ENCODE measurements around the gene ZNF343.
"Not testable (repeated sequence)": the region's sequence is repeated elsewhere in the genome, so short reads cannot be mapped to it uniquely, and the experiment has no call there.

ZNF343 gene

DNA sequence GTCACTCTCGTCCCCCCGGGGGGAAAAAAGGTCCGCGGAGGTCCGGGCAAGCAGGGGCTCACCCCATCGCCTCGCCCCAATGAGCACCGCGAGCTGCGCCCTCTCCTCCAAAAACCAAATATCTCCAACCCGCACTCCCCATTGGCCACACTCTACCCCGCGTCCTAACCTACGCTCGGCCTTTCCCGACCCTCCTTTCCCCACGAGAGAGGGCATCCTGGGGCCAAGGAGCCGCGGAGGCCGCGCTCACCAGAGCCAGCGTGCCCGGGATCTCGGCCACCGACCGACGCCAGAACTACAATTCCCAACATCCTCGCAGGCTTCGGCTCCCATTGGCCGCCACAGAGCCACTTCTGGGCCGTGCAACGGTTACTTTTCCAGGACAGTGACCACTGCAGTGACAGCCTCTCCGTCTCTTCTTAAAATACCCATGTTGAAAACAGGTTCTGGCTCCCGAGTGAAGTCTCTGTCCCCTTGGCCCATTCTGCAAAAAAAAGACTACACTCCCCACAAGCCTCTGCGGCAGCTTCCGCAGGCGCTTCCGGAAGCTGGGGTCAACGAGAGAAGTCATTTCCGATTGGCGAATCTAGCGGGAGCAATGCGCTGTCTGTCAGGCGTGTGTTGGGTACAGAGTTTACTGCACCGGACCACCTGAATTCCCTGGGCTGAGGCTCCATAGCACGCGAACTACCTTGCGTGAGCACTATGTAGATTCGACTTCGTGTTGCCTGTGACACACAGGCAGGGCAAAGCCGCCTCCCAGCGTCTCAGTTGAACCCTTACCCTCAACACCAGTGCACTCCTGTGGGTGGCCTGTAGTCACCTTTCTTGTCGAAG is at the start of gene ZNF343:
TSS of gene ZNF343 (minus strand) at position 285 of the 837 bp plus-strand sequence. CDS start 15,020 bp downstream, outside the sequence.
- DNase-seq (ENCODE audit: low spot score): peak; percentile 77

DNA sequence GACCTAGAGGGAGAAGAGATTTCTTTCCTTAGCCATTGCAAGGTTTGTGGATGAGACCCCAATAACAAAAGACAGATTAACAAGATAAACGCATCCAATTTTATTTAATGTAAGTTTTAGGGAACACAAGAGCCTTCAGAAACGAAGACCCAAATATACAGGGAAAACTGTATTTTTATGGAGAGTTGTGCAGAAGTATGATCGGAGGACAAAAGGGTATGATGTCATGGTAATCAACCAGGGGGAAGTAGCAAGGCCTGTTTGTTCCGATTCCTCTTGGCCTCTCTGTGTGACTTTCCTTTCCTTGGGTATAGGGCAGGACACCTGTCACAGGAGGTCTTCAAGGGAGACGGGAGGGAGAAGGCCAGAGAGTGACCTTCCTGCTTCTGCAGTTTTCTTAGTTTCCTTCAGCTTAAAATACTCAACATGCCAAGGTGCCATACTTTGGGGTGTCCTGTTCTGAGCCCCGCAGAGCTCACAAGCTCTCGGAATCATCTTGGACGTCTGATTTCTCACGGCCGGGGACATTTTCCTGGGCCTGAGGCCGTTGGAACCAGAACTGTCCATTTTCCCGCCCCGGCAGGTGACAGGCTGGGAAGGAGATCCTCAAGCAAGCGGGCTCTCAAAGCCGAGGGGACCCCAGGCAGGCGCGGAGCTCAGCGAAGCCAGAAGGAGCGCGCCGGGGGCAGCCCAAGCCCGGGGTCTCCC is 49.3 kb upstream of the ZNF343 start:
- no peak for DNase-seq (ENCODE audit: low spot score)

DNA sequence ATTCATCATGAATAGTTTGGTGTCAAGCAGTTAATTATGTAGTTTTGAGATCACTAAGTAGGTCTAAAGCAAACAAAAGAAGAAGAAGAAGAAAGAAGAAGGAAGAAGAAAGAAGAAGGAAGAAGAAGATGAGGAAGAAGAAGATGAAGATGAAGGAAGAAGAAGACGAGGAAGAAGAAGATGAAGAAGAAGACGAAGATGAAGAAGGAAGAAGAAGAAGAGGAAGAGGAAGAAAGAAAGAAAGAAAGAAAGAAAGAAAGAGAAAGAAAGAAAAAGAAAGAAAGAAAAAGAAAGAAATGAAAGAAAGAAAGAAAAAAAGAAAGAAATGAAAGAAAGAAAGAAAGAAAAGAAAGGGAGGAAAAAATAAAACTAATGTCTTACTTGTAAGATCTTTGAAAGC is 36.9 kb upstream of the ZNF343 start:
- DNase-seq (ENCODE audit: low spot score): no peak

- no peak for DNase-seq (ENCODE audit: low spot score)
These were observed 35.5 kb upstream of the ZNF343 start for GRCh38 chr20:2544211-2544610.

GRCh38 chr20:2542361-2542760 is 33.6 kb upstream of the ZNF343 start:
- DNase-seq (ENCODE audit: low spot score): no peak

DNA sequence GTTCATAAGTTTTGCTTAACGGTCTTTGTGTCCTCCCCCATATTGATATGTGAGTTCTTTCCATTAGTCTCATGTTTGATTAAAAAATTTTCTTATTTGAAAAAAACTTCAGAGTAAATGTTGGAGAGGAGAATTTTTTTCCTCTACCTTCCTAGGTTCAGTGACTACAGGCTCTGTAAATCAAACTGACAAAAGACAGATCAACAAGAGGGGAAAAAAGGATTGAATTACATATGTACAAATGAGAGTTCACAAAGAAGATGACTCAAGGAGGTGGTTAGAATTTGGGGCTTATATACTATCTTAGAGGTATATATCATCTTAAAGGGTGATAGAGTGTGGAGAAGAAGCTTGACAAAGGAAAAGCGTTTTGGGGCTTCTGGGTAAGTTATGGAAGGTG is 33.2 kb upstream of the ZNF343 start:
- no peak for DNase-seq (ENCODE audit: low spot score)

GRCh38 chr20:2538931-2539720 is 30.4 kb upstream of the ZNF343 start:
- no peak for DNase-seq (ENCODE audit: low spot score)

DNA sequence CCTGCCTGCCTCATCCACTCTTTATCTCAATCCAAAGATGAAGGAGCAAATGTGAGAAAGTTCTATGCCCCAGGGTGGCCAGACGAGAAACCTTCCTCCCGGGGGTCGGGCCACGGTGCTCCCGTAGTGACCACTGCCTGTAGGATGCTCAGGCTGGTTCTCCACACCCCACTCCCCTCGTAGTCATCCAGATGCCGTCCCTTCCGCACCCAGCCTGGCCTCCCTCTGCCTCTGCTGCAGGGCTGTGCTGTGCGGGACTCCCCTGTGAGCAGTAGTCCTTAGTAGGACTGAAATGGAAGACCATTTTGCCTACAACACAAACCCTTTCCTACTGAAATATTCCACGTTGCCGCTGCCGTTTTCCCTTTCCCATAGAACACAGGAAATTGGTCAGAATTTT is 29.6 kb upstream of the ZNF343 start:
- no peak for DNase-seq (ENCODE audit: low spot score)

GRCh38 chr20:2537101-2537500 is 28.4 kb upstream of the ZNF343 start:
- DNase-seq (ENCODE audit: low spot score): no peak

GRCh38 chr20:2536560-2536986 is 27.9 kb upstream of the ZNF343 start, which contains the start of gene TMC2:
Gene TMC2 (plus strand): TSS chr20:2536573. CDS start chr20:2536622, 49 bp downstream.
- DNase-seq (ENCODE audit: low spot score): no peak

DNA sequence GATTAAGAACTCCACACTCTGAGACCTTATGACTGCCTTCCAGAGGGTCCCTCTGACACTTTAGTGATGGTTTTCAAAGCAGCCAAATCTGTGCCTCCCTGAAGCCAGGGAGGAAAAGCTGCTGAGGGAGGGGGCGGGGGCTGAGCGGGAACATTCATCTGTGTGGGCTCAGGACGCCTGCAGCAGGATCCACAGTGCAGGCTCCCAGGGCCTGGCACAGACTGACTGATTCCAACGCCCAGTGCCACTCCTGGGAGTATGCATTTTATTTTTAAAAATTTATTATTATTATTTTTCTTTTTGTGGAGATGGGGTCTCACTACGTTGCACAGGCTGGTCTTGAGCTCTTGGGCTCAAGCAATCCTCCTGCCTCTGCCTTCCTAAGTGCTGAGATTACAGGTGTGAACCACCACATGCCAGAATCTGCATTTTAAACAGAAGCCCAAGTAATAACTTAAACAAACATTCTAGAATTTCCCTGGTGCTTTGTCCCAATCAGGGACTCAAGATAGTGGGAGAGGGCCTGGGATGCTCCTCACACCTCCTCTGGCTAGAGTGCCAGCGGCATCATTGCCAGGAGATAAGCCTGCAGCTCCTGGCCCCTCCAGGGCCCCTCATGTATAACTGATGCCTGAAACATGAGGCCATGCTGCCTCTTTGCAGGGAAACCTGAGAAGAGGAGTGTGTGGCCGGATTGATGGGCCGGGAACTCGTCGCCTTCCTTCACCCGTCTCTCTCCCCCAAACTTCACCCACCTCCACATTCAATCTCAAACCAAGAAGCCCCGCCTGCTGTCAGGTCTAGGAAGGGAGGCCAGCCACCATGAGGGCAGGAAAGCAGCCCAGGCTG is 27.2 kb upstream of the ZNF343 start:
- DNase-seq (ENCODE audit: low spot score): no peak

- DNase-seq (ENCODE audit: low spot score): no peak
These were observed 24.4 kb upstream of the ZNF343 start for GRCh38 chr20:2533118-2533517.

GRCh38 chr20:2528671-2529271 is 20.1 kb upstream of the ZNF343 start:
- DNase-seq (ENCODE audit: low spot score): no peak

GRCh38 chr20:2527762-2528161 is 19.0 kb upstream of the ZNF343 start:
- no peak for DNase-seq (ENCODE audit: low spot score)

GRCh38 chr20:2526218-2526583 is 17.5 kb upstream of the ZNF343 start:
- DNase-seq (ENCODE audit: low spot score): not testable (repeated sequence)

DNA sequence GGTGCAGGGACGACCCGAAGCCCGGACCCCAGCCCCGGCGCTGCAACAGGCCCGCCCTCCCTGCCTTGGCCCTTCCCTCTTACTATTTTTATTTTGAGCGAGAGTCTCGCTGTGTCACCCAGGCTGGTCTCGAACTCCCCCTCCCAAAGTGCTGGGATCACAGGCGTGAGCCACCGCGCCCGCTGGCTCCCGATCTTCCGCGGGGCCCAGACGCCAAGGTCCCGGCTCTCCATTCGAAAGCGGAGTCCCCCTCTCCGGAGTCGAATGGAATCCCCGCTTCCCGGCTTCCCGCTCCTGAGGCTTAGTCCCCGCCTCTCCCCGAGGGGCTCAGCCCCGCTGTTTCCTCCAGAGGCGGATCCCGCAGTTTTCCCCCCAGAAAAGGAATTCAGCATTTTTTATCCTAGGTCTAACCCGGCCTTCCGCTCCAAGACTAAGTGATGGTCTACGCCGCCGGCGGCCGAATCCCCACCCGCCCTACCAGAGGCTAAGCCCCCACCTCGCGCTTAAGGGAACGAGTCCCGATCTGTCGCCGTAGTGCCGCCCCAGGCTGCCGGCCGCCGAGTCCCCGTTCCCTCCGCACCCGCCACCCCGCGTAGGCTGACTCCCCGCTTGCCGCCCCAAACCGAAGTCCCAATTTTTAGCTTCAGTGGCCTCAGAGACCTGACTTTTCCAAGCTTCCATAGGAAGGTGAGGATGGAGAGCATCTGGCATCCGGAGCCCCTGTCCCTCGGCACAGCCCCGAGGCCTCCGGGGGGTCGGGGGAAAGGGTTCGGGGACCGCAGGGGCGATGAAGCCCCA is 16.2 kb upstream of the ZNF343 start:
- peak; percentile 10 for DNase-seq (ENCODE audit: low spot score)

- peak; percentile 90 for DNase-seq (ENCODE audit: low spot score)
These were observed 15.4 kb upstream of the ZNF343 start for GRCh38 chr20:2523919-2524708.

DNA sequence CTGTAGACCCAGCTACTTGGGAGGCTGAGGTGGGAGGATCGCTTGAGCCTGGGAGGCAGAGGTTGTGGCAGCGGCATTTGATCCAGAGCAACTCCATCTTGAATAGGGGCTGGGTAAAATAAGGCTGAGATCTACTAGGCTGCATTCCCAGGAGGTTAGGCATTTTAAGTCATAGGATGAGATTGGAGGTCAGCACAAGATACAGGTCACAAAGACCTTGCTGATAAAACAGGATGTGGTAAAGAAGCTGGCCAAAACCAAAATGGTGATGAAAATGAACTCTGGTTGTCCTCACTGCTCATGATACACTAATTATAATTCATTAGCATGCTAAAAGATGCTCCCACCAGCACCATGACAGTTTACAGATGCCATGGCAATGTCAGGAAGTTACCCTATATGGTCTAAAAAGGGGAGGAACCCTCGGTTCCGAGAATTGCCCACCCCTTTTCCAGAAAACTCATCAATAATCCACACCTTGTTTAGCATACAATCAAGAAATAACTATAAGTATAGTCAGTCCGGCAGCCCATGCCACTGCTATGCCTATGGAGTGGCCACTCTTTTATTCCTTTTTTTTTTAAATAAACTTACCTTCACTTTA is 14.2 kb upstream of the ZNF343 start:
- DNase-seq (ENCODE audit: low spot score): not testable (repeated sequence)
